GM18508 (cell line): ENCODE results near the gene CKAP2L.

Experiments used
- ATAC-seq: cut with Tn5 transposase; IDR thresholded peaks from one replicate; pipeline ENCODE4 v1.9.1; 2021; ENCODE audit warnings: moderate number of reproducible peaks; ENCODE audit not compliant: insufficient read depth, unreplicated experiment

The CKAP2L gene, protein sequence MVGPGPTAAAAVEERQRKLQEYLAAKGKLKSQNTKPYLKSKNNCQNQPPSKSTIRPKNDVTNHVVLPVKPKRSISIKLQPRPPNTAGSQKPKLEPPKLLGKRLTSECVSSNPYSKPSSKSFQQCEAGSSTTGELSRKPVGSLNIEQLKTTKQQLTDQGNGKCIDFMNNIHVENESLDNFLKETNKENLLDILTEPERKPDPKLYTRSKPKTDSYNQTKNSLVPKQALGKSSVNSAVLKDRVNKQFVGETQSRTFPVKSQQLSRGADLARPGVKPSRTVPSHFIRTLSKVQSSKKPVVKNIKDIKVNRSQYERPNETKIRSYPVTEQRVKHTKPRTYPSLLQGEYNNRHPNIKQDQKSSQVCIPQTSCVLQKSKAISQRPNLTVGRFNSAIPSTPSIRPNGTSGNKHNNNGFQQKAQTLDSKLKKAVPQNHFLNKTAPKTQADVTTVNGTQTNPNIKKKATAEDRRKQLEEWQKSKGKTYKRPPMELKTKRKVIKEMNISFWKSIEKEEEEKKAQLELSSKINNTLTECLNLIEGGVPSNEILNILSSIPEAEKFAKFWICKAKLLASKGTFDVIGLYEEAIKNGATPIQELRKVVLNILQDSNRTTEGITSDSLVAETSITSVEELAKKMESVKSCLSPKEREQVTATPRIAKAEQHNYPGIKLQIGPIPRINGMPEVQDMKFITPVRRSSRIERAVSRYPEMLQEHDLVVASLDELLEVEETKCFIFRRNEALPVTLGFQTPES

DNA sequence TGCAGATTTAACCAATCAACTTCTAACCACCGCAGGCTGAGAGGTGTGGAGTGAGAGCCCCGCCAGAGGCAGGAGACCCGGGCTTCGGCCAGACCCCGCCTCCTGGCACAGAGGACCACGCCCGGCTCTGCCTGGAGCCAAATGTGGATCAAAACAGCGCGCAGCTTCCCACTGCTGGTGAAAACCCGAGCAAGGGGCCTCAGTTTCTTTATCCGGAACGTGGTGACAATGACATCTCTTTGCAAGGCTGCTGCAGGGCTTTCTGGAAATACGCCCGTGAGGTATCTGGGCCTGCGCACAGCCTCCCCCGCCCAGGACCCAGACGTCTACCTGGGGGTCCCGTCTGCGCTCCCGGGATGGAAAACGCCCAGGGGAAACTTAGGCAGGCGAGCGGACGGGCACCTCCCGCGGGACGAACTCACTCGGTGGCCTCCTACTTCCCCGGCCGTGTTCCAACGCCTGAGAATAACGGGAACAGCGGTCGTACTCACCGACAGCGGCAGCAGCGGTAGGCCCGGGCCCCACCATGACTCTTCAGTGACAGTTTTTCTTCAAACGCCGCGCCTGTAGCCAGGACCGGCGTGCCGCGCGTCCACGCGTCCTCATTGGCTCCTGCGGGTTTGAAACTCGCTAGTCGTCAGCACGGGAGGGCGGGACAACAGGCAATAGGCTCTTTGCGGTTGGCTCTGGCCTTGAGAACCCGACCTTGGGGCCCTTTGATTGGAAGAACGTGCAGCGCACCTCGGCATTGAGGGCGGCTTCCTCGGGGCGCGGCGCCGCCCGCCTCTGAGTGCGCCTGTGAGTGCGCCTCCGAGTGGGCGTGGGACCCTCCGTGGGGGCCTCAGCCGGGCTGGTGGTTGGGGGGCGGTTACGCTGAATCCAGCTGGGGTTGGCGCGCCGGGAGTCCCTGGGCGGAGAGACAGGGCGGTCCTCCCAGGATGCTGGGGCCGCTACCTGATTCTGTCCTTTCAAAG is at the start of gene CKAP2L:
CKAP2L (minus strand) TSS at position 539 of the 974 bp plus-strand sequence; CDS start at position 528, 11 bp downstream.
- peak; percentile 92 for ATAC-seq

DNA sequence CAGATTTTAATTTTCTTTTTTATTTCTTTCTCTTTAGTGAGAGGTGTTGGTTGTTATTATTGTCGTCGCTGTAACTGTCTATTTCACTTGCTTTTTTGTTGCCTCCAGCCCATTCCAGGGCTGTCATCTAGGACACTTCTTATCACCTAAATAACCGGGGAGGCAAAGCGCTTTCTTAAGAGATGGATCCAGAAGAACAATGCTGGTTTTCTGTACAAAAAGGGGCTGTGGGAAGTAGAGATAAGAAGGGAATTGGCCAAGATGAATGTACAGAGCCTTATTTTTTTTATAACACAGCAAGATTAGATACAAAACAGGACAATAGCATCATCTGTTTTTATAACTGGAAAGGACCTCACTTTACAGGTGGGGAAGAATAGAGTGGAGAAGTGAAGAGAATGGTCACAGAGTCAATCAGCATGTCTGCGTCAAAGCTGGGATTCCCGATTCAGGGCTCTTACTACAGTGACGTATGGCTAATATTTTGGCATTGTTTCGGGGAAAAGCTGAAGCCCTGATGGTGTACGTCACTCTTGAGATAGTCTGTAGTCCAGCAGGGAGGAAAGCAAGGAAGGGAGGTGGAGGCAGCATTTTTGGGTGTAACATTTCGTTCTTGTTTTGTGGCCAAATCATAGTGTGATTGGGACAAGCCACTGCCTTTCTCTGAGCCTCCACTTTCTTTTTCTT is 49.0 kb upstream of the CKAP2L start:
- ATAC-seq = no peak

DNA sequence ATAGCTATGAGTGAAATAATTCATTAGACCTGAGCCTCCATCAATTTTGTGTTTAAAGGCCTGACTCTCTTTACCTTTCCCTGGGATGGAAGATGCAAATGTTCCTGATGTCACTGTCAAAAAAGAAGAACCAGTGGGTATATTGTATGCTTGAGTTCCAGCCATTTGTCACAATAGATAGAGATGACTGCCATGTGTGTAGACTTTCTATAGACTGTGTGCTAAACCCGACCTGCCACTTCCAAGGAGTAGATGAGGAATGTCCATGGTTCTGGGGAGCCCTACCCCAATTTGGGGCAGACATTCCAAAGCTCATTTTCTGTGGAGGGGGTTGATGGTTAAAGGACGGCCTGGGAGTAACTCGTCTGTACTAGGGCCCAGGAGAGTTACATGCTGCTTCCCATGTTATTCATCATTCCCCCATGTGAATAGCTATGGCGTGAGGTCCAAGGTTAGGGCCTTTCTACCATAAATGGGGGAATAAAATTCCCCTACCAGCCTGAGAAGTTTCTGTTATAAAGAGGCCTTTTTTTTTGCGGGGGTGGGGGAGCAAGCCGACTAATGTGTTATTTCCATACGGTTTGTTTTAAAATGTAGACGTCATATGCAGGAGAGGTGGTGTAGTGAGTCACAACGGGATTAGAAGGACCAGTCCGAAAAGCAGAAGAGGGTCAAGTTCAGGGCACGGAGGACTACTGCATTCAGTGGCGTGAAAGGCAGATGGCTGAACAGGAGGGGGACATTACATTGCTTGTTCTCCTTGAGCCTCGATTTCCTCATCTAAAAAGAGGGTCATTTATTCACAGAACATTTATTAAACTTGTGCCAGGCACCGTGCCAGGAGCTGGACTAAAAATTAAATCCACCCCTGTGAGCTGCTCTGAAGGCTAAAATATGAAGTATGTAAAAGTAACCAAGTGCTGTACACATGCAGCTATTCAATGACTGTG is 48.2 kb upstream of the CKAP2L start:
- no peak for ATAC-seq

DNA sequence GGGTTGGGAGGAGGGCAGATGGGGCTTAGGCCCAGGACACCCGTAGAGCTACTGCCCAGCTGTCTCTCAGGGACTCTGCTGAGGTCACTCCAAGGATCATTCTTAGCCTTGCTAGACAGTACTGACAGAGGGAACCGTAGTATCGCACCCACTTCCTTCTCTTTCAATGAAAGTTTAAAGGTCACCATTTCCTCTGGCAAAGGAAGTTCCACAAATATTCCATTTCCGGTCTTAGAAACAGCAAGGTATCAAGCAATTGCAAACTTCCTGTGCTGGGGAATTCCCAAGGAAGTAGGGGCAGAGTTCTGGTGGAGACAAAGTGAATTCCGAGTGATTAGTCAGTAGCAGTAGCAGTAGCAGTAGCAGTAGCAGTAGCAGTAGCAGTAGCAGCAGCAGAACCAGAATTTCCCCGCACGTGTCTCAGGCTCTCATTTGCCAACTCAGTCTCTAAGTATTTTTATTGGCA is 47.5 kb upstream of the CKAP2L start:
- no peak for ATAC-seq

DNA sequence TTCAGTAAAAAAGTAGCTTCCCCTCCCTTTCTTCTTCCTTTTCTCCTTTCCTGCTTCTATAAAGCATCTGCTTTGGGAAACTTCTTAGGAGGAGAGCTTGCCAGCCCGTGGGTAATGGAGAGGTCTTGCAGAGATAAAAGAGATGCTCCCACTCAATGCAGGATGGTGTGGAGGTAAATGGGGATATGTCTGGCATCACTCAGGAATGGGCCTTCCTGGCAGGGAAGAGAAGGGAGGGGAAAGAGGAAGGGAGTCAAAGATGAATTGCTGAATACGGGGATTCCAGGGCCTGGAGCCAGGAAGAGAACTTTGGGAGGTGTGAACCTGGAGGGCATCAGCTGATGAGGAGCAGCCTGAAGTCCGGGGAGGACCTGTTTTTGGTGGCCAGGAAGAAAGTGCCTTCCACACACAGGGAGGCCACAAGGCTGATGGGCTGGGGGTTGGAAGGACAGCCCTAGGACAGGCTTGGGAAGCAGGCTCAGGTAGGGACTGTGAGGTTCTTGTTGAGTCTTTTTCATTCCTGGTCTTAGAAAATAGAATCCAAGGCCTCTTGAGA is 46.9 kb upstream of the CKAP2L start:
- no peak for ATAC-seq

DNA sequence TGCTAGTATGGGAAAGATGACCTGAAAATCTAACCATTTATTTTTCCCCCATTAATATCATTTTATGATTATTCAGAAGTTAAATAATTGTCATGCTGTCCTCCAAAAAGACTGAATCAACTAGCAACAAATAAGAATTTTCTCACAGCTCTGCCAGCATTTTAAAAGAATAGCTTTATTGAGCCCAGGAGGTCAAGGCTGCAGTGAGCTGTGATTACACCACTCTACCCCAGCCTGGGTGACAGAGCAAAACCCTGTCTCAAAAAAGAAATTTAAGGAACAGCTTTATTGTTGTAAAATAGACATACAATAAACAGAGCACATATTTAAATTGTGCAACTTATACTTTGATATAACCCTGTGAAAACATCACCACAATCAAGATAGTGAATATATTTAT is 44.7 kb upstream of the CKAP2L start:
- ATAC-seq = no peak

DNA sequence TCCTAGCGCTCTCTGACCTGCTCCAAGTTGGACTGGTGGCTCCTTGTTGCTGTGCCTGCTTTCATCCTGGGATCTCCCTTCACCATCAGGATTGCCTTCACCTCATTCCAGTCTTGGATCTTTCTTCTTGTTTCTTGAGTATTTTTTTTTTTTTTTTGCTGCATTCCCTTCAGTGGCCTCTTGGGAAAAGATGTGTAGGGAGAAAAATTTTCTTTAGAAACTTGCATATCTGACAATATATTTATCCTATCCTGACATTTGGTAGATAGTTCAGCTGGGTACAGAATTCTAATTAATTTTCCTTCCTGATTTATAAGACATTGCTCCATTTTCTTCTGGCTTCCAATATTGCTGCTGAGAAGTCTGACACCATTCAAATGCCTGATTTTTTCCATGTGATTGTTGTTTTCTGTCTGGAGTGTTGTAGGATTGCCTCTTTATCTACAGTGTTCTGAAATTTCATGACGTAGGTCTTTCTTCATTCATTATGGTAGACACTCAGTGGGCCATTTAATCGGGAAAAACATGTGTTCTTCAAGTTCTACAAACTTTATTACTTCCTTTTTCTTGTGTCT is 42.9 kb upstream of the CKAP2L start:
- no peak for ATAC-seq

DNA sequence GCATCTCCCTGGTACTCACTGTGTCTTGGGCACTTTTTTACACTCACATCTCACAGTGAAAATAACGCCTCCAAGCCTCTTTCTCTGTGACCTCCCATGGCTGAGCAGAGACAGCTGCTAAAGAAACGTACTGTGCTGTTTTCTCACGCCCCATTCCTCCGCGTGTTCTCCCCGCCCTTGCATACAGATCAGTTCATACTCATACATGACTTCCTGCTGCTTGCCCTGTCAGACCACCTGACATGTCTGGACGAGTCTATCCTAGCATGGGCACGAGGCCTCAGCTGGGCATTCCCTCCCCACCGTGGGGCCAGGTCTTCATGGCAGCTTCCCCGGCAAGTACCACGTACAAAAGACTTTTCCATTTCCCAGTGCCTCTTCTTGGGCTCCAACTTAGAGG is 41.1 kb upstream of the CKAP2L start:
- ATAC-seq = no peak

DNA sequence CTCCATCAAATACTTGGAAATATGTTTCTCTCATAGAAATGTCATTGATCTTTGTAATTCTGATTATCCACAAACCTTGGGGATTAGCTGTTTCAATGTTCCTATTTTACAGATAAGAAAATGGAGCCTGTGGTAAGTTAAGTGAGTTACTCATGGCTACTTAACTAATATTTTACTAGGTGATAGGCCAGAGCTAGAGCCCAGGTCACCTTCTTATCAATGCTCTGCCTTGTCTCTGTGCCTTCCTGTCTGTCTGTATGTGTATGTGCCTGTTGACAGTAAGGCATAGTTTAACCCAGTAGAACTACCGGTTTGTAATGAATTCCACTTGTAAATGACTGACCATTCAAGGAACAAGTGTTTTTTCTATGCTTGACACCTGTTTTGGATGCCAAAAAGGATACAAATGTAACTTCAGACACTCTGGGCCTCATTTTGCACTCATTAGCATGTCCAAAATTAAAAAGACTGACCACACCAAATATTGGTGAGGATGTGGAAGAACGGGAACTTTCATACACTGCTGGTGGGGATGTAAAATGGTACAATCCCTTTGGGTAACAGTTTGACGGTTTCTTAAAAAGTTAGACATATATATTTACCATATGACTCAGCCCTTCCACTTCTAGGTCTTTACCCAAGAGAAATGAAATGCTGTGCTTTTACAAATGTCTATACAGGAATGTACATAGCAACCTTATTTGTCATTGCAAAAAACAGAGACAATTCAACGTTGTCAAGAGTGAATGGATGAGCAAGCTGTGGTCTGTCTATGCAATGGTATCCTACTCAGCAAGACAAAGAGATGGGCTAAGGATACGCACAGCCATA is 39.5 kb upstream of the CKAP2L start:
- ATAC-seq = no peak

DNA sequence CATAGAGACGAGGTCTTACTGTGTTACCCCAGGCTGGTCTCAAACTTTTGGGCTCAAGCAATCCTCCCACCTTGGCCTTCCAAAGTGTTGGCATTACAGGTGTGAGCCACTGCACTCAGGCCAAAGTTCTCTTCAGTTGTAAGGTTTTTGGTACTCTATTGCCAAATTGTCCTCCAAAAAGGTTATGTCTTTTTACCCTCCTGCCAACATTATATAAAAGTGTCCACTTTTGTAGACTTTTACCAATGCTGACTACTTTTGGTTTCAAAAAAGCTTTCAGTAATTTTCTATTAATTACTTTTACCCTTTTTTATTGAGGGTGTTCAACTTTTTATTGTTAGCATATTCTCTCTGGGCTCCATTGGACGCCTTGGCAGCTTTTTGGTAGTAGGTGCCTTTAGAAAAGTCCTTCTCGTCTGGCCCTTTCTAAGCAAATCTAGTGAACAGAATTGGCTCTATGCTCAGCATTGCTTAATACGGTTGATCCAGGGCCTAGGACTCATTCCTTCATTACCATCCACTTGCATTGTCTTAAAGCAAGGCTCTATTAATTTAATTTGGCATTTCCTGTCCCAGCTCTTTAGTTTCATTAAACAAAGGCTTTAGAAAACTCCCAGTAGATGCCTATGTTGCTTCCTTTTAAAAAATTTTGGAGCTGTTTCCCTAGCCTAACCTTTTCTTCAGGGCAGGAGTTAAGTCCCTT is 36.6 kb upstream of the CKAP2L start:
- no peak for ATAC-seq

DNA sequence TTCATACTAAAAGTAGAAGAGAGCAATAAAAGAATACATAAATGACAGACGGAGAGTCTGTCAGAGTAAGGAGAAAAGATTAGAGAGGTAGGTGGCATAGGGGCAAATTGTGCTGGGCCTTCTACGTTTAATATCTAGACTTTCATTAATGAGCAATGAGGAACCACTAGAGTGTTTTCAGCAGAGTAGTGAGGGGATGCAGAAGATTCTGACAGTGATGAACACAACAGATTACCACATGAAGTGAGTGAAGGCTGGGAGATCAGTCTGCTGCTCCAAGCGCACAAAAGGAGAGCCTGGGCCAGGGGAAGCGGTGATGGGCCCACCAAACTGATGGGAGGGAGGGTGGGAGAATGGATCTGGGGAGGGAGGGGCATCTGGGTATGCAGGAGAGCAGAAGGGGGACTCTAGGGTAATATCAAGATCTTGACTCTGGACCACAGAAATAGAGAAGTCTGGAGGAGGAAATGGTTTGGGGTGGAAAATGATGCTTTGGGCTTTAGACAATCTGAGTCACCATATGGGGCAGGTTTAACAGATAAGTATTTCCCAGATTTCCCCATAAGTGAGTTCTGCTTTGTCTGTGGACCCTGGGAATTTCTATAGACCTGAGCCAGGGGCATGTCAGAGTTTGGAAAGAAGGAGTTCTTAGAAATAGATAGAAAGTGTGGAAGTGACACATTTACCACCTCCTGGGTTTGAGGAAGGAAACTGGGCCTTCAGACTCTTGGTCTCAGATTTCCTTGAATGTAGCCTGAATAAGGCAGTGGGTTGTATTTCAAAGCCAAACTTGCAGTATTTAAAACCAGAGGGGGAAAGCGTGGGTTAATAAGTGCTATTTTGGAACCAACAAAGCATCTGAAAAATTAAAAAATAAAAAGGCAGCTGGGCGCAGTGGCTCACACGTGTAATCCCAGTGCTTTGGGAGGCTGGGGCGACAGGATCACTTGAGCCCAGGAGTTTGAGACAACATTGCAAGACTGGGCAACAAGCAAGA is 34.9 kb upstream of the CKAP2L start:
- no peak for ATAC-seq

DNA sequence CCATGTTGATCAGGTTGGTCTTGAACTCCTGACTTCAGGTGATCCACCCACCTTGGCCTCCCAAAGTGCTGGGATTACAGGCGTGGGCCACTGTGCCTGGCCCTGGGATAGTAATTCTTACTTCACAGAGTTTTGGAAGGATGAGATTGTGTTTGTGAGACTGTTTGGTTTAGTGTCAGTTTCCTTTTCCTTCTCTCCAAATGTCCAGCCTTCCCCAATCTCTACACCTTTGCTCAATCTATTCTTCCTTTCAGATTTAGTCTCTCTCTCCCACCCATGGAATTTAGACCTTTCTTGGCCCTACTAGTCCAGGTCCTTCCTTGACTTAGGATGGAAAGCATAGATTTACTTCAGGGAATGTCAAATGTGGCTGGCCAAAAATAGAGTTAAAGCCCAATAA is 32.1 kb upstream of the CKAP2L start:
- ATAC-seq = no peak

DNA sequence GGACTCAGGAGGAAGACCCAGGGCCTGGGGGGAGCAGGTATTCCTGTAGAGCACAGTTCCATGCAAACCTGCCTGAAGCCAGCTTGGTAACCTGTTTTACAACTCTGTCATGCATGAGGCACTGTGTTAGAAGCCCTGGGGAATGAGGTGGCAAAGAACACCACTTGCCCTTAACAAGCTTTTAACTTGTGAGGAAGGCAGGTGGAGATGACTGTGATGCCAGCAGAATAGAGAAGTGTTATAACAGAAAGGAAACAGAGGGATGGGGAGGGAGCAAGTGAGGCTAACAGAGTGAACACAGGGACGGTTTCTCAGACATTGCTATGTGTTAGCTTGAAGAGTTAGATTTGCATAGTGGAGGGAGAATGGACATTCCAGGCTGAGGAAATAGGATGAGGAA is 31.4 kb upstream of the CKAP2L start:
- ATAC-seq = no peak

DNA sequence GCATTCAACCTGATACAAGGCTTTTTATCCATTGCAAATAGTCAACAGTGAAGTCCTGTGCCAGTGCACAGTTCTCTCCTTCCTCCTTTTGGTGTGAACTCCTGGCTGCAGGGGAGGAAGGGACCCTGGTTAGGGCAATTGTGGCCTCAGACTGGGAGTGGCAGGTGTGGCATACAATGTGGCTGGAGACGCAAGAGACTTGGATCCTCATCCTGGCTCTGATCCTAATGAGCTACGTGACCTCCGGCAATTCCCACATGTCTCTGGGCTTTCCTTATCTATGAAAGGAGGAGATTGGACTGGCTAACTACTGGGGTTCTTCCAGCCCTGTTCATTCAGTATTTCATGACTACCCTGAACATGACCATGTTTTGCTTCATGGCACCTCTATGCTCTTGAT is 30.4 kb upstream of the CKAP2L start:
- ATAC-seq = no peak

DNA sequence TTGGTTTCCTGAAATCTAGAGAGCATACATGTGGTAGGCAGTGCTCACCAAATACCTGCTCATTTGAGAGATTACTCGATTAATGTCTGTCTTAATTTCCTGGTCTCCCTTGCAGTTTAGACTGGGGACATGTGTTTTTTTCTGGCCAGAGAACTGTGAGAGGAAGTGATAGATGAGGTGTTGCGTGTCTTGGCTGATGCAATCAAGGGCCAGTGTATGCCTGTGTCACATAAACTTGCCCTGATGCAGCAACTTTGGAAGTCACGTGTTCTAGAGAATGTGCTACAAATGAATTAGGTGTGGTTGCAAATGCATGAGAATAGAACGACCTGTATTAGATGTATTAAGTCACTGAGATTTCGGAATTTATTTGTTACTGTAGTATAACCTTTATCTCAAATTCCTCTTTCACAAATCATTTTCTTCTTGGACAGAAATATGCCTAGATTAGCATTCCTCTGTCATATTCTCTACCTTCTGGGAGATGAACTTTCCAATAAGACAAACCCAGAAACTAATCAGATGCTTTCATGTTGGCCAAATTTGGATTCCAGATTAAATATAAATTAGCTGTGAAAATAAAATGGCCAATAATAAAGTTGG is 29.8 kb upstream of the CKAP2L start:
- ATAC-seq = no peak
